SK-MEL-5 (cell line): ENCODE measurements around the gene NRG3. TPM values are rescaled to one million over a fixed set of nuclear protein-coding genes. Genes with fewer than 3 reads are reported as not detected.

Experiments
- DNase-seq: peaks from one replicate; pipeline ENCODE4 v3.0.0-alpha.2; 2016; ENCODE audit warnings: low read depth, low spot score
- in situ Hi-C: cut with HindIII; loops from 2 replicates; pipeline ENCODE4 v1.10.0; 2016; ENCODE audit warnings: low sequenced_read_pairs, high pct_unique_total_duplicates, low pct_unique_long_range_greater_than_20kb
- total RNA-seq: library from RNA; depleted of rRNA; stranded (reverse); fragments of >200 nt; shearing (Covaris generic); gene quantifications from 2 replicates; pipeline ENCODE4 v1.2.3, GENCODE V29; 2014

The NRG3 gene
- total RNA-seq, 1 experiment from 2014 or later = 4.6 TPM

DNA sequence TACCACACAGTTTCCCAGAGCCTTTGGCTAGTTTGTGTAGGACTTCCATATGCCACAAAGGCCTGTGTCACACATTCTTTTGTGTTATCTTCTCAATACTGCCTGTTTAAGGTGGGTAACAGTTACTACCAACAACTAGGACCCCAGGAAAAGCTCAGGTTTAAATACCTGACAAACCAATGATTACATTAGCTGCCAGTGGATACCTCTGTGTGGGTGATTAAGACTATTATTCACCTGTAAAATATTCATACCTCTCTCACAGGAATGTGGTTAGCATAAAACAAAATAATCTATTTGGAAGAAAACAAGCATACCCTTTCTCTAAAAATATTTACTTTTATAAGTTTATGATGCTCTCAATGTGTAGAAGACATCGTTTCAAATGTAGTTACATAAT lies 1007.7 kb downstream of the NRG3 start:
- no peak for DNase-seq
- in situ Hi-C loops = no loop called here

DNA sequence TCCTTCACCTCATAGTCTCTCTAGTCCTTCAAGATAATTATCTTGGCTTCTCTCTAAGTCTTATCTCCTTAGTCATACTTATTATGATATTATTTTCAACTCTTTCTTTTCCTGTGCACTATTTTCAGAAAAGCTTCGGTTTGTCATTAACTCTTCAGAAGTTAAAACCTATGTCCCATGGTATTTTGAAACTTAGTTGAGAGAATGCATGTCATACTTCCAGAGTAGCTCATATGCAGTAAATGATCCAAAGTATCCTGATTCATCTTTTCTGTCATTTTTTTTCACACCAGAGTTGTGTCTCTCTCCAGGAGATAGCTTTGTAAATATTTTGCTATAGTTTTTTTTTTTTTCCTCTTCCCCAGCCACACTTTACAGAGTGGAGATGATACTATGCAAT lies 1008.6 kb downstream of the NRG3 start:
- in situ Hi-C loops = no loop called here
- DNase-seq = no peak

- in situ Hi-C loops = no loop called here
- no peak for DNase-seq
Observed at GRCh38 chr10:82887488-82887887, 1012.5 kb downstream of the NRG3 start.

DNA sequence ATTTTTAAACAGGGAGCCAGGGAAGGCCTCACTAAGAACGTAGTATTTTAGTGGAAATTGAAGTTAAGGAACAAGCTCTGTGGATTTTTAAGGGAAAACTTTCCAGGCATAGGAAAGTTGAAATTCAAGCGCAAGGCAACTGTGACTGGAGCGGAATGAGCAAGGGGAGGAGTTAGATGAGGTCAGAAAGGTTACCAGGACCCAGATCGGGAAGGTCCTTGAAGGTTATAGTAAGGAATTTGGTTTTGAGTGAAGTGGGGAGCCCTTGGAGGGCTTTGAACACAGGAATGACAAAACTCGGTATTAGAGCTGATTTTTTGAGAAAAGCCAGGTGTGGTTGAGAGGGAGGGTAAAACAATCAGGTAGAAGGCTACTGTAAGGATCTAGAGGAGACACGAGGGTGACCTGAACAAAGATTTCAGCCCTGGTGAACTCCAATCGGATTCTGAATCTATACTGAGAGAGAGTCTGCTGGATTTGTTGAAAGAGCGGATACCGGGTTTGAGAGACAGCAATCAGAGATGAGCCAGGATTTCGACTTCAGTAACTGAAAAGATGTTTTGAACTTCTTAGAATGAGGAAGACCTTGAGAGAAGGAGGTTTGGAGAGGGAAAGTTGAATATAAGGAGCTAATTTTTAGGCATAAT lies 1013.9 kb downstream of the NRG3 start:
- in situ Hi-C loops = no loop called here
- DNase-seq = no peak

GRCh38 chr10:82889728-82890127 lies 1014.7 kb downstream of the NRG3 start:
- no peak for DNase-seq
- in situ Hi-C loops = no loop called here

DNA sequence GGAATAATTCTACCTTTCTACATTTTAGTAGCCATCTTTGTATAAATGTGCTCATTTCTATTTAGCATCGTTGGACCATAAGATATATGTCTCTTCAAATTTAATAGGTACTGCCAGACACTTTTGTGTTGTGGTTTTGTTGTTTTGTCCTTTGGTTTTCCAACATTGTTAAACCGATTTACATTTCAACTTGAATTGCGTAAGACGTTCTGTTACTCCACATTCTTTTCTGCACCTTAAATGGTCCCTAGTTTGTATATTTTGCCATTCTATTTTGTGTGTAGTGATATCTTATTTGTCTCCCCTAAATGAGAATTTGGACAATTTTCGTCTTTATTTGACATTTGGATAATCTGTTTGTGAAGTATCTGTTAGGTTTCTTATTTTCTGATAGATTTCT lies 1015.6 kb downstream of the NRG3 start:
- in situ Hi-C loops = no loop called here
- no peak for DNase-seq

DNA sequence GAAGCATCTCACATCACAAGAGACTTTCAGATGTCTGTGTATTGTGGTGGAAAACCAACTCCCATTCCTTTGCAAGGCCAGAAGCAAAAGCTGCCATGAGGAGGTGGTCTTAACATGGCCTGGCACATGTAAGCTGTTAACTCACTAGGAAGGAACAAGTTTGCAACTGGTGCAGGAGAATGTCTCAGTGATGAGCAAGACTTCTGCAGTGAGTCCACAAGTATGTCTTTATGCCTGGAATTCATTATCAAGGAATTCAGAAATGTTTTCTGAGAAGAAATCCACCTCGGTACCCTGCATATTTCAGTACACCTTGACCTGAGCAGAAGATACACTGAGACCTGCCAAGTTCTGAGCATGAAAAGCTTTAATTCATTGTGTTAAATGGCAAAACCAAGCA lies 1033.1 kb downstream of the NRG3 start:
- DNase-seq = no peak
- in situ Hi-C loops = no loop called here

DNA sequence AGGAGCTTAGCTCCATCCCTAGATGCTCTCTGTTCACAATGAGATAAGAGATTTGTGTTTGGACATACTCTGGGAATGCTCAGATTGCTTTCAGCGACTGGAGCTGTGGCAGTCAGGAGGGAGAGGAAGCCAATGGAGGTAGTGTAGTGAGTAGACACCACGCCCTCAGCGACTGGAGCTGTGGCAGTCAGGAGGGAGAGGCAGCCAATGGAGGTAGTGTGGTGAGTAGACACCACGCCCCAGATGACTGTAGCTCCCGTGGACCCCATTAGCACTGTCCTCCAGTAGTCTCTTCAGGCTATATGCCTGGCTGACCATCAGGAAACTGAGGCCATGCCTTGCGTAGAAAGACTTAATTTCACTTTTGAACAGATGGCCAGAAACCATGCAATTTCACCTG lies 1033.8 kb downstream of the NRG3 start:
- DNase-seq = no peak
- in situ Hi-C loops = no loop called here

GRCh38 chr10:82910301-82910700 lies 1035.3 kb downstream of the NRG3 start:
- DNase-seq = no peak
- in situ Hi-C loops = no loop called here

DNA sequence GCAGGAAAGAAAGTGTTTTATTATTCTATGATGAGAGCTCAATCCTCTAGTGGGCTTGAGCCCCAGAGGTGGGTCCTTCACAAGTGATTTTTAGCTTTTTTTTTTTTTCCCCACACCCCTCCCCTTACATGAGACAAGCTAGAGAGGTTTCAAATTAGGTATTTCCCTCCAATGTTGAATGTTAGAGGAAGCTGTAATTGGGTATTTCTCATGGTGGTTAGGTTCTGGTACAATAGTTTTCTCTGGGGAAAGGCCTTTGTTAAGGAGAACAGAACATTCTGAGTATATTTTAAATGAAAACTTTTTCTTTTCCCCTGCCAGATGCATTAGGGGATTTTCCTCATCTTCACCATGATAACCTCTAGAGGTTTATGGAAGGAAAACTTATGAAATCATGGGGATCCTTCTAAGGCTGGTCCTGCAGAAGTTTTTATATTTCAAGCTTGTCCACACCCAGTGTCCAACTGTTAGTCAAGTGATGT lies 1039.7 kb downstream of the NRG3 start:
- DNase-seq = no peak
- in situ Hi-C loops = no loop called here

DNA sequence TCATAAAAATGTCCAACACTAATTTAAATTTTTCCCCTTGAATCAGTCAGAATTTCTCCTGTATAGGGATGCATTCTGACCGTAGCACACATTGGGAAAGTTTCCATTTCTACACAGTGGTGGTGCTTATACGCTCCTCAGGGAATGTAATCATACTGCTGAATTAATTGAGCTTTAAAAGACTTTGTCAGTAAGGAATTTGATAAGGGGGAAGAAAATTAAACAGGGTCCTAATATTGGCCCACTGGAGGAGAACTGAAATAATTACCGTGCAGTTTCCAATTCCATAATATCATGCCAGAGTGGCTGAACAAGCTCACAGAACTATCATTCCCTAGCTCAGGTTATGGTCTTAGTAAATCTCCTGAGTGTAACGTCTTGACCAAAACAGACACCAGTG lies 1041.9 kb downstream of the NRG3 start:
- no peak for DNase-seq
- in situ Hi-C loops = no loop called here

GRCh38 chr10:82918022-82918421 lies 1043.0 kb downstream of the NRG3 start:
- DNase-seq = no peak
- in situ Hi-C loops = no loop called here

GRCh38 chr10:82922046-82922445 lies 1047.1 kb downstream of the NRG3 start:
- no peak for DNase-seq
- in situ Hi-C loops = no loop called here

- DNase-seq = no peak
- in situ Hi-C loops = no loop called here
Observed at GRCh38 chr10:82922755-82923154, 1047.8 kb downstream of the NRG3 start.

DNA sequence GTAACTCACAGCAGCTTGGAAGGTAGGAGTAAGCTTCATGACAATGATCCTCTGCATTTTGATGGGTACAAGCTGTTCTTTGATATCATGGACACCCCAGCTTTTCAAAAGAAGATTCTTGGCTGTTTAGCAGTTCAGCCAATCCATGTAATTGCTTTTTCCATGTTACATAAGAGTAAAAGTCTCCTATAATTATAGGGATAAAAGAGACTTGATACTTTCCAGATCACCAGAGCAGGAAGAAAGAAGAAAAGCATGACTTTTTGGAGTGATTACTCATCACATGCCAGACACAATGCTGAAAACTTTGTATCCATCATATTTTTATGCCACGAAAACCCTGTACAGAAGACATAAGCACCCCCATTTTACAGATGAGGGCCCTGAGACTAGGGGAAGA lies 1049.7 kb downstream of the NRG3 start:
- no peak for DNase-seq
- in situ Hi-C loops = no loop called here

GRCh38 chr10:82925547-82925946 lies 1050.6 kb downstream of the NRG3 start:
- DNase-seq = no peak
- in situ Hi-C loops = no loop called here

- in situ Hi-C loops = no loop called here
Observed at GRCh38 chr10:82932451-82932850, 1057.5 kb downstream of the NRG3 start.

DNA sequence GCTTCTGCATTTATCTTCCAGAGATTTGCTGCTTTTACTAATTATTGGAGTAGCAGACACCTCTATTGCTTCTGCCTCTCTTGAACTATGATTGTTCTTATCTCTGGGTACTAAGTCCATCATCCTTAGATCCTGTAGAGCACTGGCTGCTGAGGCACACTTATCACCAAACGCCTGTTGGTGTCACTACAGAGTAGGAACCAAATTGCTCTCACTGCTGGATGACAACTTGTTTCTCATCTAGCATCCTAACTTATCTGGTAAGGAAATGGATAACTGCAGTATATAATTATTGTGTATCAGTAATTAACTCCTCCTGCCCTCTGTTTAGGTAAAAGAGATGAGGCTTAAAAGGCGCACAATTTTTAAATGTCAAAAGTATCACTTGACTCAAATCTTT lies 1059.4 kb downstream of the NRG3 start:
- peak; percentile 29 for DNase-seq

More at GRCh38 chr10:82932451-82932850, 1057.5 kb downstream of the NRG3 start:
- no peak for DNase-seq

DNA sequence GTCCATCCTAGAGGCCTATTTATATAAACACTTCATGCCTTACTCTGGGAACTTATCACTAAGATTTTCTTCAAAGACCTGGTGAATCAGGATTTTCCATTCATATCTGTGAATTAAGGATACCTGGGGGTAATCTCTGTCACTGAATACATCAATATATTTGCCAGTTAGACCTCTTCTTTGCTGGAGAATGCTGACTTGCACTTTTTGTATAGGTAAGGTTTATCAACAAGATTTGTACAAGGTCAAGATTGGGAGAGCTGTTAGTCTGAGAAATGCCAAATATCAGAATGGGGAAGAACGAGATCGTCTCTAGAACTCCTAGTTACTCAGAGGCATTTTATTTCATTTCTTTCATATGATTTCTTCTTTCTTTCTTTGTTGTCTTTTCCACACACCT lies 1060.0 kb downstream of the NRG3 start:
- in situ Hi-C loops = no loop called here
- no peak for DNase-seq

More for the DNA sequence above, 1059.4 kb downstream of the NRG3 start:
- in situ Hi-C loops = no loop called here

DNA sequence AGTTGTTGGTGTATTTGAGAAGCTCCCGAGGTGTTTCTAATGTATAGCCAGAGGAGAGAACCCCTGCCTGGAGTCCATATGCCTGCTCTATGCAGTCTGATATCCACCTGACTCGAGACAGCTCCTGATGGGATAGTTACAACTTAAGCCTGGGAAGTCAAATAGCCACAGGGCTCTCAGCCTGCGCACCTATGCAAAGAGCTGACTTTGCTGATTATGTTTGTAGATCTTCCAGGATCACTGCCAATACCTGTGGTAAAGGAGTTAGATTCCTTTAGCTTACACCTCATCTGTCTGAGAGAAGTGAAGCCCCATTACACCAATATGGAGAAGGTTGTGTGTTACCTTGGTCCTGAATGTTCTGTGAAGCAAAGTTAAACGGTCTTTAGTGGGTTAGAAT lies 1063.3 kb downstream of the NRG3 start:
- DNase-seq = no peak
- in situ Hi-C loops = no loop called here
